ENCODE measurements around the gene BAIAP3.
"Not testable (repeated sequence)": the region's sequence is repeated elsewhere in the genome, so short reads cannot be mapped to it uniquely, and the experiment has no call there.

BAIAP3 gene

GRCh38 chr16:1318268-1318545 lies 15.2 kb upstream of the BAIAP3 start:
- no peak for DNase-seq (ENCODE audit: low read depth)

- DNase-seq (ENCODE audit: low read depth): no peak
Measured at GRCh38 chr16:1319041-1319440, 14.4 kb upstream of the BAIAP3 start.

- no peak for DNase-seq (ENCODE audit: low read depth)
Measured at GRCh38 chr16:1320097-1320496, 13.3 kb upstream of the BAIAP3 start.

- DNase-seq (ENCODE audit: low read depth): no peak
Measured at GRCh38 chr16:1320658-1321240, 12.7 kb upstream of the BAIAP3 start.

GRCh38 chr16:1322407-1322806 lies 11.0 kb upstream of the BAIAP3 start:
- DNase-seq (ENCODE audit: low read depth): no peak

GRCh38 chr16:1323296-1324239 lies 9.9 kb upstream of the BAIAP3 start:
- DNase-seq (ENCODE audit: low read depth): no peak

- DNase-seq (ENCODE audit: low read depth): no peak
Measured at GRCh38 chr16:1324286-1324826, 9.1 kb upstream of the BAIAP3 start.

GRCh38 chr16:1325261-1325660 lies 8.2 kb upstream of the BAIAP3 start:
- DNase-seq (ENCODE audit: low read depth): no peak

GRCh38 chr16:1325673-1326371 lies 7.6 kb upstream of the BAIAP3 start:
- no peak for DNase-seq (ENCODE audit: low read depth)

- no peak for DNase-seq (ENCODE audit: low read depth)
Measured at GRCh38 chr16:1326391-1326790, 7.1 kb upstream of the BAIAP3 start.

- DNase-seq (ENCODE audit: low read depth): no peak
Measured at GRCh38 chr16:1326946-1327618, 6.4 kb upstream of the BAIAP3 start.

- no peak for DNase-seq (ENCODE audit: low read depth)
Measured at GRCh38 chr16:1327619-1327947, 5.9 kb upstream of the BAIAP3 start.

GRCh38 chr16:1328136-1328535 lies 5.3 kb upstream of the BAIAP3 start:
- not testable (repeated sequence) for DNase-seq (ENCODE audit: low read depth)

GRCh38 chr16:1328961-1329360 lies 4.5 kb upstream of the BAIAP3 start:
- not testable (repeated sequence) for DNase-seq (ENCODE audit: low read depth)

- DNase-seq (ENCODE audit: low read depth): no peak
Measured at GRCh38 chr16:1330260-1330914, 3.1 kb upstream of the BAIAP3 start.

- no peak for DNase-seq (ENCODE audit: low read depth)
Measured at GRCh38 chr16:1330931-1331711, 2.3 kb upstream of the BAIAP3 start.

GRCh38 chr16:1331712-1332617 lies 1.5 kb upstream of the BAIAP3 start:
- no peak for DNase-seq (ENCODE audit: low read depth)

GRCh38 chr16:1332618-1333148 lies 762 bp upstream of the BAIAP3 start:
- no peak for DNase-seq (ENCODE audit: low read depth)

- no peak for DNase-seq (ENCODE audit: low read depth)
Measured at GRCh38 chr16:1333854-1334700, 632 bp downstream of the BAIAP3 start.

Measured in stimulated activated CD4-positive, alpha-beta T cell treated with anti-CD3 and anti-CD28 coated beads, Interleukin-2, amount 100 ng/mL, for 4 hours (primary cell).